Sigmoid colon (tissue), 7 donors: Measurements from ENCODE around the gene ALDH2. TPM values are rescaled to one million over a fixed set of nuclear protein-coding genes. Genes with fewer than 3 reads are reported as not detected.
A peak's percentile ranks its signal among the peaks of the same experiment; 100 is the strongest.

Source experiments
- DNase-seq: peaks from one replicate; pipeline ENCODE4 v3.0.0-alpha.2; 2019
- H3K27ac ChIP-seq, 4 donors: fragments of 200-600 bp; sonication (generic); one replicate each; pipeline ENCODE4 v1.5.1; 2016 to 2019; ENCODE audit warnings: mild to moderate bottlenecking in 1 of 4
- H3K27me3 ChIP-seq, 3 donors: fragments of 200-600 bp; sonication (generic); one replicate each; pipeline ENCODE4 v1.5.1; 2019; ENCODE audit warnings: mild to moderate bottlenecking in 1 of 3
- H3K36me3 ChIP-seq, 4 donors: fragments of 200-600 bp; sonication (generic); one replicate each; pipeline ENCODE4 v1.5.1; 2016 to 2019
- H3K4me1 ChIP-seq, 4 donors: fragments of 200-600 bp; sonication (generic); one replicate each; pipeline ENCODE4 v1.5.1; 2017 to 2019
- H3K4me3 ChIP-seq, 4 donors: fragments of 200-600 bp; sonication (generic); one replicate each; pipeline ENCODE4 v1.5.1; 2017 to 2019; ENCODE audit warnings: mild to moderate bottlenecking in 2 of 4, moderate library complexity in 1 of 4
- H3K9me3 ChIP-seq, 4 donors: fragments of 200-600 bp in 3 of 4; sonication (generic) in 3 of 4; one replicate each; pipeline versions ENCODE4 v1.5.1 to v1.6.1; 2013 to 2019
- EP300 ChIP-seq, 4 donors: sonication (generic); formaldehyde crosslinking; IDR thresholded peaks; one replicate each; pipeline ENCODE4 v1.6.1; 2017; ENCODE audit warnings: antibody characterized with exemption in 4 of 4
- POLR2A ChIP-seq, 2 donors: fragments of 450-650 bp; IDR thresholded peaks; one replicate each; pipeline ENCODE4 v1.6.1; 2016; ENCODE audit warnings: antibody characterized with exemption in 2 of 2, mild to moderate bottlenecking in 2 of 2, moderate library complexity in 2 of 2
- POLR2AphosphoS5 ChIP-seq, 4 donors: sonication (generic); formaldehyde crosslinking; IDR thresholded peaks; one replicate each; pipeline ENCODE4 v1.6.1; 2017; ENCODE audit warnings: antibody characterized with exemption in 4 of 4
- WGBS, 2 donors: extraction: QIAGEN DNeasy Blood & Tissue Kit; methylation state at CpG; one replicate each; pipeline ENCODE4 v1.1.7; 2013; 5-methylcytosine and 5-hydroxymethylcytosine counted together
- intact Hi-C: fragments of 100-400 bp; cut with DNase I; formaldehyde crosslinking; loops from one replicate; pipeline ENCODE4 v1.15.1; 2023
- polyA plus RNA-seq, 3 donors: library from polyadenylated mRNA; stranded (reverse); fragments of 200-250 nt; gene quantifications; one replicate each; pipeline ENCODE4 v1.2.3, GENCODE V29; 2013
- total RNA-seq, 4 donors: library from RNA; depleted of rRNA; stranded (reverse); fragments of >200 nt; gene quantifications; one replicate each; pipeline ENCODE4 v1.1.0, GENCODE V29; 2016
- TF ChIP-seq, protein P1 (sequence below), 4 experiments: fragments of 450-650 bp in 3 of 4; fragments of 200-600 bp in 1 of 4; IDR thresholded peaks; one replicate each; pipeline ENCODE4 v1.5.1; 2016 to 2019; ENCODE audit warnings: antibody characterized with exemption in 4 of 4, mild to moderate bottlenecking in 3 of 4, moderate library complexity in 2 of 4
- donor health status: healthy with polysubstance abuse.
- donor health status: Bipolar disorder and iron deficiency.
- donor health status: healthy.

ALDH2 gene
- total and polyA plus RNA-seq, 7 donors = 112 to 348 (median 132) TPM

DNA sequence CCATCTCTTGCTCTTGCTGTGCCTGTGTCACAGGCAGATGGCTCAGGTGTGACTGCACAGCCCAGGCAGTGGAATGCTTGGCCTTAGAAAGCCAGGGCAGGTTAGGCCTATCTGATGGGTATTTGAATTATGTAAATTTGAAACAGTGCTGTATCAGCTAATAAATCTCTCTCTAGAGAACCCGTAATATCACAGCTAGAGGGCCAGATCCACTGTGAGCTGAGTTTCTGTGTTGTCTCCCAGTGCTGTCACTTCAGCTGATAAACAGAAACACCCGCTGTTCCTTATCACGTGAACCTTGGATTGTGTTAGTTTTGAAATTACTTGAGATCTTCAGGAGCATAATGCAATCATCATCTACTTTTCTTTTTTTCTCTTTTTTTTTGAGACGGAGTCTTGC is 21.5 kb upstream of the ALDH2 start:
- Histone ChIP-seq H3K4me3 (no peak overlapping the region), H3K27me3 (no peaks in the 10 kb centered on the region), H3K4me1 (peaks cover 0 to 20% (median 10%) of the 10 kb centered on the region in 4 donors), H3K36me3 (peaks cover 0 to 55% (median 17%) of the 10 kb centered on the region in 4 donors), H3K9me3 (no peaks in the 10 kb centered on the region), H3K27ac (no peak overlapping the region)
- TF ChIP-seq, protein P1, sequence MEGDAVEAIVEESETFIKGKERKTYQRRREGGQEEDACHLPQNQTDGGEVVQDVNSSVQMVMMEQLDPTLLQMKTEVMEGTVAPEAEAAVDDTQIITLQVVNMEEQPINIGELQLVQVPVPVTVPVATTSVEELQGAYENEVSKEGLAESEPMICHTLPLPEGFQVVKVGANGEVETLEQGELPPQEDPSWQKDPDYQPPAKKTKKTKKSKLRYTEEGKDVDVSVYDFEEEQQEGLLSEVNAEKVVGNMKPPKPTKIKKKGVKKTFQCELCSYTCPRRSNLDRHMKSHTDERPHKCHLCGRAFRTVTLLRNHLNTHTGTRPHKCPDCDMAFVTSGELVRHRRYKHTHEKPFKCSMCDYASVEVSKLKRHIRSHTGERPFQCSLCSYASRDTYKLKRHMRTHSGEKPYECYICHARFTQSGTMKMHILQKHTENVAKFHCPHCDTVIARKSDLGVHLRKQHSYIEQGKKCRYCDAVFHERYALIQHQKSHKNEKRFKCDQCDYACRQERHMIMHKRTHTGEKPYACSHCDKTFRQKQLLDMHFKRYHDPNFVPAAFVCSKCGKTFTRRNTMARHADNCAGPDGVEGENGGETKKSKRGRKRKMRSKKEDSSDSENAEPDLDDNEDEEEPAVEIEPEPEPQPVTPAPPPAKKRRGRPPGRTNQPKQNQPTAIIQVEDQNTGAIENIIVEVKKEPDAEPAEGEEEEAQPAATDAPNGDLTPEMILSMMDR (IDR thresholded peaks at IDR 0.05) = no peak
- 74 to 86% methylated on average over 4 of the region's 4 CpGs for WGBS, 2 donors
- intact Hi-C loops = no loop called here
- no peak for DNase-seq

DNA sequence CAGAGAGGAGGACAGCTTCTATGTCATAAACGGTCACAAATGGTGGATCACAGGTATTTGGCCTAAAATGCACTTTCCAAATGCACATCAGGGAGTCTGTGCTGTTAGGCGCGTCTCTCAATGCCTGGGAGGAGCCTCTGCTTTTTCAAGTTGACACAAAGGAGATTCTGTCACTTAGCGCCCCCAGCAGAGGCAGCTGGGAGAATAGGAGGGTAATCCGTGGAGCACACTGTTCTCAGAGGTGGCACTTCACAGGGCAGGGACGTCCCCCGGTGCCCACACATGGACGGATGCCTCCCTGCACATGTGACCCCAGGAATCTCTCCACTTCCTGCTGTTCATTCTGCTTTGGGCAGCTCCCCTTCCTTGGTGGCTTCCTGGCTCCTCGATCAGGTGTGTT is 19.4 kb upstream of the ALDH2 start:
- peaks cover 0 to 68% (median 17%) of the 10 kb centered on the region in 4 donors for H3K36me3 ChIP-seq
- no peak overlapping the region for H3K27ac ChIP-seq
- 83 to 90% methylated on average over 9 of the region's 9 CpGs for WGBS, 2 donors
- TF ChIP-seq, protein P1 (IDR thresholded peaks at IDR 0.05) = no peak
- TF ChIP-seq EP300 (IDR thresholded peaks at IDR 0.05) (no peak), POLR2AphosphoS5 (IDR thresholded peaks at IDR 0.05) (no peak), POLR2A (IDR thresholded peaks at IDR 0.05) (no peak)
- H3K4me3 ChIP-seq = no peak overlapping the region
- H3K27me3 ChIP-seq = no peaks in the 10 kb centered on the region
- no peaks in the 10 kb centered on the region for H3K4me1 ChIP-seq
- intact Hi-C loops = no loop called here
- DNase-seq = no peak
- no peaks in the 10 kb centered on the region for H3K9me3 ChIP-seq

DNA sequence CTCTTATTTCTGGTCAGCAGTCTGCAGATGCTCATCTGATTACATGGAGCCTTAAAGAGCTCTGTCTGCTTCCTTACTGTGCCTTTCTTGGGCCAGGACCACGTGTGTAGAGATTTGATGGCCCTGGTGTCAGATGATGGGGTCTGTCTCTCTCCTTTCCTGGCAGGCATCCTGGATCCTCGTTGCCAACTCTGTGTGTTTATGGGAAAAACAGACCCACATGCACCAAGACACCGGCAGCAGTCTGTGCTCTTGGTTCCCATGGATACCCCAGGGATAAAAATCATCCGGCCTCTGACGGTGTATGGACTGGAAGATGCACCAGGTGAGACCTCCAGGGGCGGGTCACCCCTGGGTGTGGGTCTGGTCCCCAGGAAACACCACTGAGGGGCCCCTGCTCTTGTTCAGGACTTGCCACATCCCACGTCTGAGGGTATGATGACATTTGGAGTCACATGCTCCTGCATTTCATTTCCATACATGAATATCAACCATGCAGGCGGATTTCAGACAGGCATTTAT is 18.5 kb upstream of the ALDH2 start:
- H3K27me3 ChIP-seq = no peaks in the 10 kb centered on the region
- intact Hi-C loops = no loop called here
- no peak for DNase-seq
- 74 to 81% methylated on average over 8 of the region's 8 CpGs for WGBS, 2 donors
- peaks cover 0 to 2% (median 0%) of the 10 kb centered on the region in 4 donors for H3K4me1 ChIP-seq
- no peak for TF ChIP-seq EP300 (IDR thresholded peaks at IDR 0.05)
- TF ChIP-seq, protein P1 (IDR thresholded peaks at IDR 0.05) = no peak
- no peak for TF ChIP-seq POLR2AphosphoS5 (IDR thresholded peaks at IDR 0.05)
- no peak for TF ChIP-seq POLR2A (IDR thresholded peaks at IDR 0.05)
- H3K4me3 ChIP-seq = no peak overlapping the region
- no peaks in the 10 kb centered on the region for H3K9me3 ChIP-seq
- peaks cover 0 to 68% (median 17%) of the 10 kb centered on the region in 4 donors for H3K36me3 ChIP-seq
- H3K27ac ChIP-seq = peak overlapping the region in 1 of 4 donors; percentile 66

DNA sequence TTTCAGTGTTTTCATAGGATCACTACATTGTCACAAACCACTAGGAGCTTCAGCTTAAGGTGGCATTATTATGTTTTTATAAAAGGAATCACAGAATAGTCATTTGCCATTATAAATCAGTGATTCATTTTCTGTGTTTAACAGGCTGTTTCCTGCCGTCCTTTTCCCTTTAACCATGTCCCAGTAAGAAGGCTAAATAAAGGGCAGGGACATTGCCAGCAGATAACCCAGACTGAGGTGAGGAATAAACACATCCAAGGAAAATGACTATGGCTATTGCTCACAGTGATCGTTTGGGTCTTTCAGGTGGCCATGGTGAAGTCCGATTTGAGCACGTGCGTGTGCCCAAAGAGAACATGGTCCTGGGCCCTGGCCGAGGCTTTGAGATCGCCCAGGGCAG is 17.9 kb upstream of the ALDH2 start:
- no peak for TF ChIP-seq POLR2A (IDR thresholded peaks at IDR 0.05)
- no peak for TF ChIP-seq POLR2AphosphoS5 (IDR thresholded peaks at IDR 0.05)
- TF ChIP-seq, protein P1 (IDR thresholded peaks at IDR 0.05) = no peak
- no peak for TF ChIP-seq EP300 (IDR thresholded peaks at IDR 0.05)
- intact Hi-C loops = no loop called here

DNA sequence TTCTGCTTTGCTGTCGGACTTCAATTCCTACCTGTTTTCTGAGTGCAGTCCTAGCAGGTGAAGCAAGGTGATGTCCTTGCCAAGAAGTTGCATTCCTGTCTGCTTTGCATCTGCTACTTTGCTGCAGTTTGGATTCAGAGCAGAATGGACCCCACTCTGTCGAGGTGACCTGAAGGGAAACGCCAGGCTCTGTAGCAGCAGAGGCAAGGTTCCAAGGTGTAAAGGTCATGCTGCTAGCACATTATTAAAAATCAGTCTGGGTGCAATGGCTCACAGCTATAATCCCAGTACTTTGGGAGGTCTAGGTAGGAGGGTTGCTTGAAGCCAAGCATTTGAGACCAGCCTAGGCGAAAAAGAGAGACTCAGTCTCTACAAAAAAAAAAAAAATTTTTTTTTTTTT is 17.3 kb upstream of the ALDH2 start:
- intact Hi-C loops = no loop called here
- H3K27me3 ChIP-seq = no peaks in the 10 kb centered on the region

More for the DNA sequence above, 17.9 kb upstream of the ALDH2 start:
- H3K27ac ChIP-seq = peak overlapping the region in 1 of 4 donors; percentile 66
- H3K4me3 ChIP-seq = no peak overlapping the region
- no peaks in the 10 kb centered on the region for H3K27me3 ChIP-seq
- no peaks in the 10 kb centered on the region for H3K9me3 ChIP-seq
- DNase-seq = no peak
- 83 to 91% methylated on average over 7 of the region's 7 CpGs for WGBS, 2 donors
- peaks cover 0 to 6% (median 0%) of the 10 kb centered on the region in 4 donors for H3K4me1 ChIP-seq
- H3K36me3 ChIP-seq = peaks cover 0 to 71% (median 17%) of the 10 kb centered on the region in 4 donors

More for the DNA sequence above, 17.3 kb upstream of the ALDH2 start:
- Histone ChIP-seq H3K4me3 (no peak overlapping the region), H3K4me1 (peaks cover 0 to 6% (median 0%) of the 10 kb centered on the region in 4 donors), H3K9me3 (no peaks in the 10 kb centered on the region), H3K27ac (peak overlapping the region in 1 of 4 donors; percentile 66), H3K36me3 (peaks cover 0 to 76% (median 17%) of the 10 kb centered on the region in 4 donors)
- WGBS, 2 donors = 56 to 85% methylated on average over 4 of the region's 4 CpGs
- no peak for TF ChIP-seq POLR2AphosphoS5 (IDR thresholded peaks at IDR 0.05)
- no peak for TF ChIP-seq EP300 (IDR thresholded peaks at IDR 0.05)
- TF ChIP-seq, protein P1 (IDR thresholded peaks at IDR 0.05) = no peak
- TF ChIP-seq POLR2A (IDR thresholded peaks at IDR 0.05) = no peak
- DNase-seq = no peak
